Astrocyte of the hippocampus (primary cell): ENCODE measurements around the gene GRPEL1.

Source experiments
- DNase-seq: peaks from one replicate; pipeline ENCODE4 v3.0.0; 2011; ENCODE audit warnings: low read depth, low spot score

Gene GRPEL1

DNA sequence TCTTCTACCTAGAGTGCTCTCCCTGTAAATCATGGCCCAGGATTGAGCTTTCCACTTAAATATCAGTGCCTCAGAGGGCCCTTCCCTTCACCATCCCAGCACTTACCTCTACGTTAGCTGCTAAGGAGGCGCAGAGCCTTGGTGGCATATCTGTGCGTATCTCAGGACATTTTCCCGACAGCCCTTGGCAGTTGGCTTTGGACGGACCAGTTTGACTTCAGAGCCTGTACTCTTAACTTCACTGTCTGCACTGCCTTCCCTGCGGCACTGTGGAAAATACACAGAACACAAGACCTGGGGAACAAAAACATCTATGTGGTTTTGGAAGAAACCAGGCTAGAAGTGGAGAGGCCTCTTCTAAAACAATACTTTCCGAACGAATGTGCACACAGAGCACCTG is 22.3 kb downstream of the GRPEL1 start:
- DNase-seq, result no peak

DNA sequence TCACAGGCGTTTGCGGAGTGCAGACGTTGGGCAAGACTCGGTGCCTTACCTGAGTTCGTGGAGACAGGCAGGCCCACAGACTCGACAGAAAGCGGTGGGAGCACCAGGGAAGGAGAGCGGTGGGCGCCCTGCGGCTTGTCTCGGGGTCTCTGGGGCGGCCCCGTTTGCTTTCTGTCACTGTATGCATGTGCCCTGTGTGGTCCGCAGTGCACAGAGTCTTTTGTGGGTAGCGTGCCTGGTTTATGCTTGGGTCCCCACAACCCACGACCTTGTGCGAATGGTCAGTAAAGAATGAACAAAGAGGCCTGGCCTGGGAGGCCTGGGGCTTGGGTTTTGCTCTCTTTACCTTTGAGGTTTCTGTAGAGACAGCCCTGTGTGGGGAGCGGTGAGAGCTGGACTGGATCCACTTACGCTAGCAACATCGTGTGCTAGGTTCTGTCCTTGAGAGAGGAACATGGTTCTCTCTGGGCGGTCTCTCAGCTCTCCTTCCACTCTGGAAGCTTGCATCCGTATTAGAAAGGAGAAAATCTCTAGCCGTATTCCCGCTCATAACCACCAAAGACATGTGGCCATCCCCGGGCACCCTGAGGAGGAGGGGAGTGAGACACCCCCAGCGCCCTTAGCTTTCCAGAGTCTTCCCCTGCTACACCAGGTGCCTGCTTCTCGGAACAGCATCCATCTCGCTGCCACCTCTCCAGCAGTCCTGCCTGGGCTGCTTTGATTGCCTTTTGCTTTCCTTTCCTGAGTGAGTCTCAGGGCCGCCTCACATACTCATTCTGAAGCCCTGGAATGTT is 23.5 kb downstream of the GRPEL1 start:
- DNase-seq, result peak; percentile 31

DNA sequence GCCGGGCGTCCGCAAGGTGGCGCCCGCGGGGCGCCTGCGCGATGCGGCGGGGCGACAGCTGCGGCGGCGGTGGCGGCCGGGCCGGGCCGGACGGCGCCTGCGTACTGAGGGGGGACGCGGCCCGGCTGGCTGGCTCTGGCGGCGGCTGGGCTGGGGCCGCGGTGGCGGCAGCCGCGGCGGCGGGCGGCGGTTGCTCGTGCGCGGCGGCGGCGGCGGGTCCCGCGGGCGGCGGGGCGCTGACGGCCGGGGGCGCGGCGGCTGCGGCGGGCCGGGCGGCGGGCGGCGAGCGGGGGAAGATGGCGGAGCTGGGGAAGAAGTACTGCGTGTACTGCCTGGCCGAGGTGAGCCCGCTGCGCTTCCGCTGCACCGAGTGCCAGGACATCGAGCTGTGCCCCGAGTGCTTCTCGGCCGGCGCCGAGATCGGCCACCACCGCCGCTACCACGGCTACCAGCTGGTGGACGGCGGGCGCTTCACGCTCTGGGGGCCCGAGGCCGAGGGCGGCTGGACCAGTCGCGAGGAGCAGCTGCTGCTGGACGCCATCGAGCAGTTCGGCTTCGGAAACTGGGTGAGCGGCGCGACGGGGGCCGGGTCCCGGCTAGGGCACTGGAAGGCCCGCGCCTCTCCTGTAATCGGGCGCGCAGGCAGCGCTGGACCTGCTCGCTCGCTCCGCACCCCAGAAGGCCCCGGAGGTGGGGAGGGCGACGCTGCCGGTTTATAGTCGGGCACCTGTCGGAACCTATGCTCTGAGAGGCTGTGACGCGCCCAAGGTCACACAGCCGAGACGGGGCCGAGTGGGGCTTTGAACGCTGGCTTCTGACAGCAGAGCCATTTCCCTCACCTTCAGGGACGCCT is 24.4 kb downstream of the GRPEL1 start, which contains the start of gene TADA2B:
Gene TADA2B (plus strand): TSS at position 89 of the 853 bp plus-strand sequence. CDS start 208 bp downstream, at position 297.
- DNase-seq, result peak; percentile 69

DNA sequence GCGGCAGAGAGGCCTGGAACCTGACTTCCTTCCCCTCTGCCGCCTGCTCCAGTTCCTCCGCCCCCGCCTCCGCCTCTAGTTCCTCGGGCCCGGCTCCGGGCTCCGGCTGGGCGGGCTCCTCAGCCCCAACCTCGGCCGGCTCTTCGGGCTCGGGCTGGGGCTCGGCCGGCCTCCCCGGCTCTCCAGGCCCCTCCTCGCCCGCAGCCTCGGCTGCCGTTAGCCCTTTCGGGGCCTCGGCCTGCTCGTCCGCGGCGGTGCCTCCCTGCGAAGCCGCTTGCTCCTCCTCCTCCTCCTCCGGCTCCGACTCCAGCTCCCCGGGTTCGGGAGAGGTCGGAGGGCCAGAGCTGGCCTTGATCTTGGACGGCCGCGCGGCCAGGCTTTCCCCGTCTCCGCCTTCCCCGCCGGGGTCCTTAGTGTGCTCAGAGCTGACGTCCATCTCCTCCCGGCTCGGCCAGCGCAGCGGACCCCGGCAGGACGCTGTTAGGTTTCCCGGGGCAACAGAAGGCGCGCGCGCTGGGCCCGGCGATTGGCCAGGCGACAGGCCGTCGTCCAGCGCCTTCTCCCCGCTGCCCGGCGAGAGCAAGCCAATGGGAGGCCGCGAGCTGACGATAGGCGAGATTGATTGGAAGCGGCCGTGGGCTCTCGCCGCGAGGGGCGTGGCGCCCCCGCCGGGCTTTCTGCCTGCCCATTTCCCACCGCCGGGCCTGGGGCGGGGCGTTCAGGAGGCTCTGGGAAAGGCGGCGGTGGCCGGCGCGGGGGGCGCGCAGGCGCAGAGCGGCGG is 25.2 kb downstream of the GRPEL1 start:
- DNase-seq, result peak; percentile 100

DNA sequence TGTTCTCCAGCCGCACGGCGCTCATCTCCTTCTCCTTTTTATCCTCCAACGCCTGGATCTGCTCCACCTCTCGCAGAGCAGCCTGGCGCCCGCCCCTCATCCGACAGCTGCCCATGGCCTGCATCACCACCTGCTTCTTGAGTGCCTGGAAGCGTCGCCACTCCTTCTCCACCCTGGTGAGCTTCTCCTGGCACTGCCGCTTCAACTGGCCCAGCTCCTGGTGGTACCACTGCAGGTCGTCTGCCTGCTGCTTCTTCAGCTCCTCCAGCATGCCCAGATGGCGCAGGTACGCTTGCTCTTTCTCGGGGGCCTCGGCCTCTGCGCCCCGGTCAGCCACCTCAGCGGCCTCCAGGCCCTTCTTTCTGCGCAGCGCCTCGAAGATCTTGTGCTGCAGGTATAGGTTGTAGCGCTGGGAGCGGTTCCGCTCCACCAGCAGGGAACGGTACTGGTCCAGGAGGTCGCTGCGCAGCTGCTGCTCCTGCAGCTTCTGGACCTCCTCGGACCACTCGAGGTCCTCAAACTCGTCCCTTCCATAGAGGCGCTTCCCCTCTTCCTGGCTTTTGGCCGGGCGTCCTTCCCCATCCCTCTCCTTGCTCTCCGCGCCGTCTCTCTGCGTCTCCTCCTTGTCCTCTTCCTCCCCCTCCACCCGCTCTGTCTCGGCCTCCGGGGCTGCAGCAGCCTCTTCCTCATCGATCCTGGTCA is 25.9 kb downstream of the GRPEL1 start:
- DNase-seq, result no peak

DNA sequence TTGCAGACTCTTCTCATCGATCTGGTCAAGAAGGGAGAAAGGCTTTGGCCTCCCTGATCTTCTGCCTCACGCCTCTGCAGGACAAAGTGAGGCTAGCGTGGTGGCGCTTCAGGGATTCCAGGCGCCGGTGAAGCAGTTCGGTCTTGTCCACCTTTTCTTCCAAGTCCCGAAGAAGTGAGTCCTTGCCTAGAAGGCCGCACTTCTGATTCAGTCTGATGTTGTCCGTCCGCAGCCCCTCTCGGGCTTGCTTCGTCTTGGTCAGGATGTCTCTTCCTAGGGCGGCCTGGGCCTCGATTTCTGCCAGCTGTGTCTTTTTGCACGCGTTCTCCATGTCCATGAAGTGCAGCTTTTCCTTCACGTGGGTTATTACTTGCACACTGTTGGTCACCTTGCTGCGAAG is 26.6 kb downstream of the GRPEL1 start:
- no peak for DNase-seq

DNA sequence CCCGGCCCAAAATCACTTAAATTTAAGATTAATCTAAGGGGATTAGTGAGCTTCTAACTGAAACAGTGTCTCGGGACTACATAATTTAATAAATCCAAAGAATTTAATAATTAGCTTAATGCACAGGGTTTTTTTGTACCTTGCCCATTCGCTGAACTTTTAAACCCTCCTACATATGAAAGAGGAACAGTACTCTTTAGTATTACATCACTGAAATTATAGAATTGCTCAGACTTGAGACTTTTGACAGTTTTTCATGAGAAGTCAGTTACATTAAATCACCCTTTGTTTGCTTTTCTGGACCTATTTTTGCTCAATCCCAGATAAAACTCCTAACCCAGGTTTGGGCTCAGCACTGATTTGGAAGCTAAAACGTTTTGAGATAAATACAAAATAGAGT is 27.1 kb downstream of the GRPEL1 start:
- DNase-seq, result no peak

DNA sequence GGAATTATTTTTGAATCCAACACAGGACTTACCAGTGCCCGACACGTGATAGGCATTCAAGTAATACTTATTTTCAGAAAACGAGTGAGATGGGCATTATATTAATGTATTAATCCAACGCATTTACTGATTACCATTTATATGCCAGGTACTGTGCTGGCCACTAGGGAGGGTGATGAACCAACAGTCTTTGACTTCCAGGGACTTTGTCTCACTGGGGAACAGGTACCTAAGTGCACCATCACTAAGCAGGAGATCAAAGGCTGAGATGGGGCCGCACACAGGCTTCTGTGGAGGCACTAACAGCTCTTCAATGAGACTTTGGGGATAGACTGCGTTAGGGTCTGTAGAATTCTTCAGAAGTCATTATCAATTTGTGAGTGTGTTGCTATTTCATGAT is 30.4 kb downstream of the GRPEL1 start:
- no peak for DNase-seq

DNA sequence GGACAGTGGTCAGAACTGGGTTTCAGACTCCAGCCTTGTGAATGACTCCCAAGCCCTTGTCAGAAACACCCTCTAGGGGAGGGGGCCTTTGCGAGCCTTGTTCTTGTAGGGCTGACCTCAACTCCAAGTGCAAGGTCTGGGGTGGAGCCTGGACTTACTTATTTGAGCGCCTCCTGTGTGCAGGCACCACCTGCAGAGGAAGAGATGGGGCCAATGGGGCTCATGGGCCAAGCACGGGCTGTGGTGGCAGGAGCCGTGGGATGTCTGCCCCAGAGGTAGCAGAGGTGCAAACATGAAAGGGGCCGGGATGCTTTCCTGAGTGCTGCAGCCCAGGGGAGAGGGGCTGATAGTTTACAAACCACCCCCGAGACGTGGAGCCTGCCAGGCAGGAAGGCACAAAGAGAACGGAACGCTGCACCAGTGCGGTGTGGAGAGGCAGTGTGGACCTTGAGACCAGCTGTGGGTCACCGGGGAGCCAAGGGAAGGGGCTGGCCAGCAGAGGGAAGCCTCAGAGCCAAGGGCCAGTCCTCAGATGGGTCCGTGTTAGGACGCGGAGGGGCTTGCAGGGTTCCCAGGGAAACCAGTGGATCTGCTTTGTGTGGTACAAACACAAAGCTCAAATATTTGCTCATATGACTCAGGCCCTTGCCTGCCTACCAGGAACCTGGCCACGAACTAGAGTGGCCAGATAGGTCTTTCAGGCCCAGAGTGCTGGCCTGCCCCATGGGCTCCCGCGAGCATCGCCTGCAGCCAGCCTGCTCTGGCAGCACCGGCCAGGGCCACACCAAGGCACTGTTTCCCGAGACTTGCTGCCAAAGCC is 33.4 kb downstream of the GRPEL1 start:
- DNase-seq, result peak; percentile 91

DNA sequence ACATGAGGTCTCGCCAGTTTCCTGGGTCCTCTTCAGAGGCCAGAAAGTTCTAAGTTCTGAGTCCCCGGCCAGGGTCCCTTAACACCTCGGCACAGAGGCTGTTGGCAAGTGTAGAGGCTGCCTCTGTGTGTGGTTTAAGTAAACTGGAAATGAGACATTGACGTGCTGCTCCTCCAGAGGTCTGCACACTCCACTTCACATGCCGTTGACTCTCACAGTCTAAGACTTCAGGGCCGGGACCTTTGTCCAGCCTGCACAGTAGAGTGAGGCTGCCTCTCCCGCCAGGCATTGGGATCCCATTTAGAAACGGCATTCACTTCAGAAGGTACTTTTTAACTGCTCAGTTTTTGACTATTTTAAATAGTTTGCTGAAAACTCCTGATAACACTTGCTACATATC is 35.3 kb downstream of the GRPEL1 start:
- DNase-seq, result no peak

DNA sequence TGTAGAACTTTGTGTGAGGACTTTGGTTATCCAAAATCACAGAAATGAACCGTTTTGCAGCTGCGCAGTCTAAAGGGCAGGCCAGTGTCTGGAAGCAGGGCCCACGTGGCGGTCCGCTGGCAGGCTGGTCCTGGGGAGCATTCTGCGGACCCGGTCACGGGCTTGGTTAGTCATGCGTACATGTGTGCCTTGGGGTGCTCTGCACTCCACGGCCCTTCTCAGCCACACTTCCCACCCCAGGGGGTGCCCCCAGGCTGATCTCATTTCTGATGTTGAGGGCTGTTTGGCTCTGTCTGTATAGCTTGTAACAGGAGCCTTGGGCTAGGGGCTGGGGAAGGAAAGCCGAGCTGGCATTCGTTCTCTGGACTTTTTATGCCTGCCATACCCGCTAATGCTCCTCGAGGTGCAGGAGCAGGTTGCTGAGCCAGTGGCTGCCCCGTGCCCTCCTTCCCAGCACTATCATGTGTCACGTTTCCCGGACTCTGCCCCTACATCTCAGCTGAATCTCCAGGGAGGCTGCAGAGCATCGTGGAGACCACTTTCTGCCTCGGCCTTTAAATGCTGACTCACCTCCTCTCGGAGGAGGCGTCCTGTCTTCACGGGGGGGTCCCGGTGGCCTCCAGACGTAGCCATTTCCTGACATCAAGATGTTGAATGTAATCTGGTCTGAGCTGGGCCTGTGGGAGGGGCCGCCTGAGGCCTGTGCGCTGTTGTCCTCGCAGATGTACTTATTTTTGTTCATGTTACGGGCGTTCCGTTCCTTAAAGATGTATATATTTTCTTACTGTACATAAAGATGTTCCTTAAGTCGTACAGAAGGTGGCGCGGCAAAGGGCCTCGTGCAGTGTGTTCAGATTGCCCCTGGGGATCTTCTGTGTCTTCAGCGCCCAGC is 36.1 kb downstream of the GRPEL1 start:
- DNase-seq, result no peak

DNA sequence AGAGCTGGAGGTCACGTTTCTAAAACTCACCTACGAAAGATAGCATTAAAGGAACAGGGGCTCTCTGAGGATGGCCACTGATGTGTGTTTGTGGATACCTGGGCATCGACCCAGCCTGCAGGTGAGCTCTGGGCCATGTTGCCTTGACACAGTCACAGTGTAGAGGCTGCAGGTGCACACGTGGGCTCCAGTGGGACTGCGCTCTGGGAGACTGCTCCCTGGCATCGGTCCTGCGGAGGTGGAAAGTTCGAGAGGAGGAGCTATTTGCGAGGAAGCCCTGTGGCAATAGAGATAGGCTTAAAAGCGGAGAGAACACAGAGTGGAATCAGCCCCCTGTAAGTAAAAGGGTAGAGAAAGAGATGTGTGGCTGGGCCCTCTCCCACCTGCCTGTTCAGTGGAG is 37.0 kb downstream of the GRPEL1 start:
- DNase-seq, result no peak

DNA sequence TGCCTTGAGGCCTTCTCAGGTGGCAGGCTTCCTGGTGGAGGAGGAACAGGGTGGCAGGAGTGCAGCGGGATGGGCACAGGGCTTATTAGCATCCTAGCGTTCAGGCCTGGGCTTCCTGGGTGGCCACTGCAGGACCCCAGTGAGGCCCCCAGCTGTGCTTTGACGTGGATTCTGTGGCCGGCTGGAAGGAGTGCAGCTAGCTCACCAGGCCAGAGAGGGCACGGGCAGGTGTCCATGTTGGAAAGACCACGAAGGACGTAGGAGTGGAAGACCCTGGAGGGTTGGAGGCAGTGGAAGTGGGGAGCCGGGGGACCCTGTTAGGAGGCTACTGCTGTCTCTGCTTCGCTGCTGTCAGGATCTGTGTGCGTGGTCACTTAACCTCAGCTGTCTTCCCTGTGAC is 37.9 kb downstream of the GRPEL1 start:
- no peak for DNase-seq

DNA sequence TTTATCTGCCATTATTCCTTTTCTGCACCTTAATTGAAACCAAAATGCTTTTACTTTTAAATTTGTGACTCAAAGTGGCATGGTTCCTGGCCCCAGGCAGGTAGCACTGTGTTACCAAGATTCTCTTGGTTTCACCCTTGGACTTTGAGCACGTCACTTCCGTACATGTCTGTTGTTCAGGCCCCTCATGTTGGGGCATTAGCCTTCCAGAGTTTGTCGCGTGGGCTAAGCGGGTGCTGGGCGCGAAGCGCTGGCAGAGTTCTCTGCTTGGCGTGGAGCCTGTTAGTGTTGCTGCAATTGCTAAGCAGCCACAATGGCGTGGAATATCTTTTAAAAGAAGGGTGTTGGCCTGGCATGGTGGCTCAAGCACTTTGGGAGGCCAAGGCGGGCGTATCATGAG is 38.7 kb downstream of the GRPEL1 start:
- no peak for DNase-seq

DNA sequence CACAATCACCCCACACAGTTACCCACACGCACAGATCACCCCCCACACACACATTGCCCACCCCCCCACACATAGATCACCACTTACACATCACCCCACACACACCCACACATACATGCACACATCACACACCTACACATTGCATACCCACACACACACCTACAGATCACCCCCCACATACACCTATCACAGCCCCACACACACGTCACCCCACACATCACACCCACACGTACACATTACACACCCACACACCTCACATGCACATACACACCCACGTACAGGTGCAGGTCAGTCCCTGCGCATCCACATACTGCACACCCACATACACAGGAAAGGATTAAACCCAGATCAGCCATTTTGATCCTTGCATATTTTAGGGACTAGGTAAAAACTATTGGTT is 40.0 kb downstream of the GRPEL1 start:
- no peak for DNase-seq

DNA sequence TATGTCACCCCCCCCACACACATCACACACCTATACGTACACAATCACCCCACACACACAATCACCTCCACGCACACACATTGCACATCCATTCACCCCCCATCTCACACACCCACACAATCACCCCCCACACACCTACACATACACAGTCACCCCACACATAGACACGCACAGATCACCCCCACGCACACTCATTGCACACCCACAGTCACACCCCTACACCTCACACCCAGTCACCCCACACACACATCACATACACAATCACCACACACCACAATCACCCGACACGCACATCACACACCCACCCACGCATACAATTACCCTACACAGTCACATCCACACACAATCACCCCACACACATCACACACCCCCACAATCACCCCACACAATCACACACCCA is 40.6 kb downstream of the GRPEL1 start:
- DNase-seq, result no peak

DNA sequence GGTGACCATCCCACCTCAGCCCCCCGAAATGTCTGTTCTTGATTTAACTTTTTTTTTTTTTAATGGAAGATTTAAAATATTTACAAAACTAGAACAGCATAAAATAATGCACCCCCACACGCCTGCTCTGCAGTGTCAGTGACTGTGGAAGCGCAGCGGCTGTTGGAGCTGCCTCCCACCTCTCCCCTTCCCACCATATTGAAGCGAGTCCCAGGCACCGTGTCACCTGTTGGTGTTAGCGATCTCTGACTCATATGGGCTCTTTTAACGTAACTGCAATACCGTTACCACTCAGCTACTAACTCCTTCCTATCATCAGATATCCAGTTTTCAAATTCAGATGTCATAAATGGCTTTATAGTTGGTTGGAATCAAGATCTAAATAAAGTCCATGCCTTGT is 41.8 kb downstream of the GRPEL1 start:
- DNase-seq, result no peak

DNA sequence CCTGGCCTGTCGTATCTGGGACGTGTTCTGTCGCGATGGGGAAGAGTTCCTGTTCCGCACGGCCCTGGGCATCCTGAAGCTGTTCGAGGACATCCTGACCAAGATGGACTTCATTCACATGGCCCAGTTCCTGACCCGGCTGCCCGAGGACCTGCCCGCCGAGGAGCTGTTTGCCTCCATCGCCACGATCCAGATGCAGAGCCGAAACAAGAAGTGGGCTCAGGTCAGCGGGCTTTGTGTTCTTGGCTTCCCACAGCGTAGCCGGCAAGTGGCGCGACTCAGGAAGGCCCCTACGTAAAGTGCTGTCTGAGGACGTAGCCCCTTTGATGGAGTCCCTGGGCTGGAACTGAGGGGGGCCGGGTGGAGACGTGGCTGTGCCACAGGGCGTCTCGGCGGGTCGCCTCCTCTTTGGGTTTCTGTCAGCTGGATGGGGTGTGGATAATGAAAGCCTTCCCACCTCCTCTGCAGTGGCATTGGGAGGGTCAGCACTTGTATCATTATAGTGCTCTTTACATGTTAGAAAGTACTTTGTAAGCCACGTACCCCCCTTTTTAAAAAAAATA is 42.7 kb downstream of the GRPEL1 start:
- DNase-seq, result no peak

DNA sequence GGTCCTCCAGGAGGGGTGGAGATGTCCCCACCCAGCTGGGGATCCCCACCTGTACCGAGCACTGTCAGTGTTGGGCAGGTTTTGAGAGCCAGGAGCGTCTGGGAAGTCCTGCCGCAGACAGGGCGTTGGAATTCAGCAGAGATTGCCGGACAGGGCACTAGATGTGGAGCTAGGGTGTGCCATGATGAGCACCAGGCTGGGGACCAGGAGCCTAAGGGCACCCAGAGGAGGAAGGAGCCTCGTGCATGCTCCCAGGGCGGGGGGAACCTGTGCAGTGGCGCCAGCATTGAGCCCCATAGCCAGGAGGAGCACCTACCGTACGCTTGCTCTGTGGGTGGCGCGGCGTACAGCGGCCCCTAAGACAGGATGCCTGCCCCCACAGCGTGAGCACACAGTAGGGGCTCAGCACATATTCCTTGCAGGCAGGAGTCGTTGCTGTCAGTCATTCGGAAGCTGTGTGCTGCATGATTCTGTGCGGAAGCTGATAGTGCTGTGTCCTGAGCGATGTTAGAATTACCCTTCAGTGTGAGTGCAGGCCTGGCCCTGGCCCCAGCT is 43.5 kb downstream of the GRPEL1 start:
- no peak for DNase-seq
